ENCODE results near the gene UBE2V1. TPM values are rescaled to one million over a fixed set of nuclear protein-coding genes. Genes with fewer than 3 reads are reported as not detected.
"Not testable (repeated sequence)": the region's sequence is repeated elsewhere in the genome, so short reads cannot be mapped to it uniquely, and the experiment has no call there.

Gene UBE2V1
- total RNA-seq, 1 donor from 2014 or later: 38.1 TPM

DNA sequence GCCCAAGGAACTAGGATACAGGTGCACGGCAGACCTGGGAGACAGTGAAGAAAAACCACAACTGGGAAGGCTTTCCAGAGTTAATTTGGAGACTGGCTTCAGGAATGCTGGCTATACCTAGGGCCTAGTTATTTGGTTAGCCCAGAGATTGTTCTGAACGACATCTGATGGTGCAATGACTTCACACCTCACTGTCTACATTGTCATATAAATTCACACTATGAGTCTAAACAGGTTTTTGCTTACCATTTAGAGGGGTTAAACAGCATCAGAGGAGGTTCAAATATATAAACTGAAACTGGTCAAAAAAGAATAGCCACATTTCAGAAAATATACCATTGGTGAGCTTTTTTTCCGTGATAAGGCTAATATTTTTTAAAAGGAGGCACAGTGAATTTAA is 16.7 kb downstream of the UBE2V1 start:
- no peak for DNase-seq (ENCODE audit: low read depth, low spot score)

DNA sequence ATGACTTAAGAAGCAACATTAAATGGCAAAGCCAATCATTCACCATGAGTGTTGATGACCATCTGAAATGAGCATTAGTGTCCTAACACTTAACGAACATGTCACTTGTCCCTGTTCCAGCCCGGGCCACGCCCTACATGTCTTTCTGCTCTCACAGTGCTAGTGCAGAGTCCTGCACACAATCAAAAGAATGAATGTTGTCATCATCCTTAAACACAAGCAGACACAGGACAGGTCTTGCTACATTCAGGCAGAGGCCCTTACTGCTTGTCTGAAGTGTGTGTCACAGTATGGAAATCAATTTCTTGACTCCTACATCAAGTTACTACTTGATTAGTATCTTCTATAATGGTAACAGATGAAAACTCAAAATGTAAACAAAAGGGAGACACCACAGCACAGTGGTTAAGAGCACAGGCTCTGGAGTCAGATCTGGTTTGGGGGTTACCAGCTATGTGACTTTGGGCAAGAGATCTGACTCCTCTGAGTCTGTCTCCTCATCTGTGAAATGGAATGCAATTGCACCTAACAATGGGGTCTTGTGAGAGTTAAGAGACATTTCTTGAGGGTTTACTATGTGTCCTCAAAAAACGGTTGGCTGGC is 17.4 kb downstream of the UBE2V1 start:
- DNase-seq (ENCODE audit: low read depth, low spot score): no peak

DNA sequence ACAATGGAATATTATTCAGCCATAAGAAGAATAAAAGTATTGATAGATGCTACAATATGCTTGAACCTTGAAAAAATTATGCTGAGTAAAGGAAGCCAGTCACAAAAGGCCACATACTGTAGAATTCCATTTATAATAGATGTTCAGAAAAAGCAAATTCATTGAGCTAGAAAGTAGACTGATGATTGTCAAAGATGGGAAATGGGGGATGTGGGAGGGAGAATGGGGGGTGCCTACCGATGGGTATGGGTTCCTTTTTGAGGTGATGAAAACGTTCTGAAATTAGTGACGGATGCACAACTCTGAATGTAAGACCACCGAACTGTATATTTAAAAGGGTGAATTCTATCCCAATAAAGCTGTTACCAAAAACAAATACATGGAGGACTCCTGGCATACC is 18.4 kb downstream of the UBE2V1 start:
- no peak for DNase-seq (ENCODE audit: low read depth, low spot score)

- DNase-seq (ENCODE audit: low read depth, low spot score): no peak
Measured at GRCh38 chr20:50093240-50093639, 19.7 kb downstream of the UBE2V1 start.

- DNase-seq (ENCODE audit: low read depth, low spot score): no peak
Measured at GRCh38 chr20:50092436-50092835, 20.5 kb downstream of the UBE2V1 start.

DNA sequence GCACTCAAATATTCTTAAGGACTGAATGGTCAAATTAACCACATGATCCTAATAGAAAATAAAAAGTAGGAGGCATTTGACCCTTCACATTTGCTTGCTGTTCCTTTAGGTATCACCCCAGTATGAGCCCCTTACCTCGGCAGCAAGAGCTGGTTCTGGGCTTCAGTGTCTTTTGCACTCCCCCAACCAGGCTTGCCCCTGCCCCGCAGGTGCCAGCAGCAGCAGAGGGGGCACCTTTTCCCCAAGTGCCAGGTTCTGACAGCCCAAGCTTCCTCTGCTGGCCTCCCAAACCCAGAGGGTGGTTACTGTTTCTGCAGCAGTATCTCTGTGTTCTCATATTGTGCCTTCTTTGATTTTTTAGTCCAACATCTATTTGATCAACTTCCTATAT is 23.2 kb downstream of the UBE2V1 start:
- no peak for DNase-seq (ENCODE audit: low read depth, low spot score)

- DNase-seq (ENCODE audit: low read depth, low spot score): no peak
Measured at GRCh38 chr20:50089140-50089786, 23.7 kb downstream of the UBE2V1 start.

DNA sequence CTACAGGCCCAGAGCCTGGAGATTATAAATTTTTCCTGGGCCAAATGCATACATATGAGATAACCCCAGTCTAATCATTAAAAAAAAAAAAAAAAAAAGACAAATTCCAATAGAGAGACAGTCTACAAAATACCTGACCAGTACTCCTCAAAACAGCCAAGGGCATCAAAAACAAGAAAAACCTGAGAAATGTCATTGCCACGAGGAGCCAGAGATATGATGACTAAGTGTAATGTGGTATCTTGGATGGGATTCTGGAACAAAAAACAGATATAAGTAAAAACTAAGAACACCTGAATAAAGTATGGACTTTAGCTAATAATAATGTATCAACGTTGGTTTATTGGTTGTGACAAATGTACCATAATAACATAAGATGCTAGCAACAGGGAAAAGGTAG is 24.9 kb downstream of the UBE2V1 start:
- no peak for DNase-seq (ENCODE audit: low read depth, low spot score)

DNA sequence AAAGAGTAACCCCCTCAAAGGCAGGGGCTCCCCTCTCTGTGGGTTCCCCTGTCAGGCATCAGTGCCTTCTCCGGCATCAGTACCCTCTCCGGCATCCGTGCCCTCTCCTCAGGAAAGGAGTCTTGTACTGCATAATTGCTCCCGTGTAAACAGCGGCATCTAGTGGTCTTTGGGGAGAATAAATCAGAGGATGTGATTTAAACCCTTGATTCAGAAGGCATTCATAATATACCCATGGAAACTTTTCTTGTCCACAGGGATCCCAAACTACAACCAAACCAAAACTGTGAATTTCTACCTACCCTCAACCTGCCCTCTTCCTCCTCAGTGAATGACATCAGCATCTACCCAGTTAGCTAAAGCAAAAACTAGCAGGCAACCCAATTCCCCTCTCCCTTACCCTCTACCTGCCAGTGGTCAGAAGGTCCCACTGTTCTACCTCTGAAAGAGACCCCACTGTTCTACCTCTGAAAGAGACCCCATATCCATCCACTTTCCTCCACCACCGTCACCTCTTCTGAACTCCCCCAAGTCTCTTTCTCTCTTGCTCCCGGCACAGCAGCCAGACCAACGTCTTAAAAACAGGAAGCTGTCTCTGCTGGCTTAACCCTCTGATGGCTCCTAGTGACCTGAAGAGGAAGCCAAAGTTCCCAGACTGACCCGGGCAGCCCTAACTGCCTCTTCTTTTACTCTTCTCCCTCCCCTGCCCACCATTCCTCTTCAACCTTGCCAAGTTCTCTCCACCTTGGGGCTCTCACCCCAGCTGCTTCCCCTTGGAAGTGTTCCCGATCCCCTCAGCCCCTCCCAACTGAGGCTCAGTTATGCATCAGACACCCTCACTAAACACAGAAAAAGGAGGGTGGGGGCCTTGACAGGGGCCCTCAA is 27.2 kb downstream of the UBE2V1 start:
- peak; percentile 48 for DNase-seq (ENCODE audit: low read depth, low spot score)

- DNase-seq (ENCODE audit: low read depth, low spot score): no peak
Measured at GRCh38 chr20:50085146-50085480, 27.8 kb downstream of the UBE2V1 start.

GRCh38 chr20:50083034-50083433 is 29.9 kb downstream of the UBE2V1 start:
- no peak for DNase-seq (ENCODE audit: low read depth, low spot score)

DNA sequence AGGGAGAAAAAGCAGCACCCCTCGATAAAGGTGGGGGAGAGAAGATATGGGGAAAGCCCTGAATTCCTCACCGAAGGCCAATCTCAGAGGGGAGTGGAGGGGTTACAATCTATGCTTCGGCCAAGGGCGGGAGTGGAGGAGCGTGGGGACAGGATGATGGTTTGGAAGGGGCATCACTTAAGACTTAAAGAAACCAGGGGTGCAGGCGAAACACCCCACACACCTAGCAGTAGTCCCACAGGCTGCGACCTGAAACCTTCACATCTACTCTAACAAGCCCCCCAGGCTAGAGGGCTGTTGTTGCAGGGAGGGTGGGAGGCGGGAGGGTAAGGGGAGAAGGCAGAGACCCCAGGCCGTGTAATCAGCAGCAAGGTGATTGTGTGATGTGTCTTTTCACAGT is 30.9 kb downstream of the UBE2V1 start:
- not testable (repeated sequence) for DNase-seq (ENCODE audit: low read depth, low spot score)

DNA sequence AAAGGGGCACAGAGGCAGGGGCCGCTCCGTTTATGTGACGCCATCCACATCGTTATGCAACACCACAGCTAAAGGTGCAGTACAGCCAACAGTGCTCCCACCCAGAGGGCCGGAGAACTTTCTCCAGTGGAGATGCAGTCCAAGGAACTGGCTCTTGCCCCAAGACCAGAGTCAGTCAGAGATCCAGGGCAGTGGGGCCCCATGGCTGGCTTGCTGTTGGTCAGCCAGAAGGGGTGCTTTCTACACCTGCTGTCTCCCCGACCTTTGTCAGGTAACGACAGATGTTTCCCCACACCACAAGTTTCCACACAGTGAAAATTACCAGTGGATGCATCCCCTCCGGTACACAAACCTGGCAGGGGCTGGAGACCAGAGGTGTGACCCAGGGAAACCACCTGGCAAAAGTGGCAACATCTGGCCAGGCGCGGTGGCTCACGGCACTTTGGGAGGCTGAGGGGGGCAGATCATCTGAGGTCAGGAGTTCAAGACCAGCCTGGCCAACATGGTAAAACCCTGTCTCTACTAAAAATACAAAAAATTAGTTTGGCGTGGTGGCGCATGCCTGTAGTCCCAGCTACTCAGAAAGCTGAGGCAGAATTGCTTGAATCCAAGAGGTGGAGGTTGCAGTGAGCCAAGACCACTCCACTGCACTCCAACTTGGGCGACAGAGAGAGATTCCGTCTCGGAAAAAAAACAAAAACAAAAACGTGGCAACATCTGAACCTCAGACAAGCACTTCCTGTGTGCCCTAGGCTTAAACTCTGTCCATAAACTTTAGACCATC is 34.9 kb downstream of the UBE2V1 start:
- no peak for DNase-seq (ENCODE audit: low read depth, low spot score)

DNA sequence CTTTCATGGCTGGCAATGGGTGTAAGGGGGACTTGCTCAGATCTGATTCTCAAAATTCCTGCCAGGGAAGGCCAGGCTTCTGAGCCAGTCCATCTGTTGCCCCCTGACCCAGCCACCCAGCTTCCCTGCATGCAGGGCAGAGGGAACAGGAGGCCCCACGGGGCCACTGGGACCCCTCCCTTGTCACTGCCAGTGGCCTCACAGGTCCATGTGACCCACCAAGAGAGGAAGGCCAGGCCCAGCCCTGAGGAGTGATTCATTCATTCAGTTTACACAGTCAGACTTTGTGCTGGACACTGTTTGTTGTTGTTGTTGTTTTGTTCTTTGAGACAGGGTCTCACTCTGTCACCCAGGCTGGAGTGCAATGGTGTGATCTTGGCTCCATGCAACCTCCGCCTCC is 39.5 kb downstream of the UBE2V1 start:
- DNase-seq (ENCODE audit: low read depth, low spot score): no peak

GRCh38 chr20:50071039-50071888 is 41.7 kb downstream of the UBE2V1 start:
- no peak for DNase-seq (ENCODE audit: low read depth, low spot score)

GRCh38 chr20:50070361-50070760 is 42.6 kb downstream of the UBE2V1 start:
- DNase-seq (ENCODE audit: low read depth, low spot score): no peak

DNA sequence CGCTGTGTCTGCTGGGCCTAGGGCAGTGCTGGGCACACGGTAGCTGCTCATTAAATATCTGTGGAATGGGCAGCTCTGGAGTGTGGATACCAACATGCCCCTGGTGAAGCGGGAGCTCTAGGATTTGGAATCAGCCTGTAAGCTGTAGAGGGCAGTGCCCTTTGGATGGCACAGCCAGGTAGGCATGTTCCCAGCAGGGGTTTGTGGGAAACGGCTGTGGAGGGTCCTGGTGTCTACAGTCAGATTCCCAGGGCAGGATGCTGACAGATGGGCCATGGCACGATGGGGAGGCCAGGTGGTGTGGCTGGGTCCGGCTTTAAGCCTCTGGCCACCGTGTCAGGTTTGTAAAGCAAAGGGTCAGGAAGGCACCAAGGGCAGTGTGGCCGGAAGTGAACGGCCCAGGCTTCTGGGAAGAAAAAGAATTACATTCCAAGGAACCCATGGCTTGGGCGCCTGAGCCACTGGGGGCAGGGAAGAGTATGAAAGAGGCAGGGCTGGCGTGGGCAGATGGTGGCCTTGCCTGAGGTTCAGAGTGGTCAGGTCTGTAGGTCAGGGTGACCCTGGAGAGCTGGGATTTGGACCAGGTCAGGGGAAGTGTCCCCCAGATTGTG is 44.8 kb downstream of the UBE2V1 start:
- DNase-seq (ENCODE audit: low read depth, low spot score): no peak

DNA sequence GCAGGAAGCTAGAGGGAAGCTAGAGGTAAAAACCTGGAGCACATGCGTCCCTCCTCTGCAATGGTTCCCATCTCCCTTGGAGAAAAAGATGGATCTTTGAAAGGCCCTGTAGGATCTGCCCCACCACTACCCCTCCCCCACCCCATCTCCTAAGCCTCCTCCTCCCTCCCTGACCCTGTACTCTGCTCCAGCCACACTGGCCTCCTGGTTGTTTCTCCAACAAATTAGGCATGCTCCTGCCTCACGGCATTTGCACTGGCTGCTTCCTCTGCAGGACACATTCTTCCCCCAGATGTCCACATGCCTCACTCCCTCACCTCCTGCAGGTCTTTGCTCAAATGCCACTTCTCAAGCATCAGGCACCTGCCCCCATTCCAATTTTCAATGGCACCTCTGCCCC is 45.5 kb downstream of the UBE2V1 start:
- no peak for DNase-seq (ENCODE audit: low read depth, low spot score)

DNA sequence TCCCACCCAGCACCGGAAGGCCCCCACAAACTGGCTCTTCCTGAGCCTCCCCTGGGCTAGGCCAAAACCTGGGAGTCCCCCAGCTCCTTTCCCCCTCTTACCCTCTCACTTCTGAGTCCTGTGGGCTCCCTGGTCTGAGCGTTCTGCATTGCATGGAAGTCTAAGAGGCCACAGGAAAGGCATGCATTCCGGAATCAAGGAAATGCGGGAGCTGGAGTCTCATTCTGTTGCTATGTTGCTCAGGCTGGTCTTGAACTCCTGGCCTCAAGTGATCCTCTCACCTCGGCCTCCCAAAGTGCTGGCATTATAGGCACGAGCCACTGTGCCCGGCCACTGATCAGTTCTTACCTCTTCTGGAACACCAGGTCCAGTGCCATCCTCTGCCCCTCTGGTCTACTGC is 45.9 kb downstream of the UBE2V1 start:
- DNase-seq (ENCODE audit: low read depth, low spot score): no peak

- DNase-seq (ENCODE audit: low read depth, low spot score): no peak
Measured at GRCh38 chr20:50066161-50066834, 46.7 kb downstream of the UBE2V1 start.

Data from pulmonary artery endothelial cell (primary cell).